Loucy (cell line): ENCODE results near the gene EXOSC6.

ENCODE experiments used
- CTCF ChIP-seq: fragments of 200-600 bp; sonication (generic); conservative IDR thresholded peaks from 2 replicates; pipeline ENCODE4 v1.5.1; 2014; ENCODE audit warnings: mild to moderate bottlenecking, antibody characterized with exemption, low read length
- EZH2phosphoT487 ChIP-seq: fragments of 200-600 bp; IDR thresholded peaks from 2 replicates; pipeline ENCODE4 v1.6.1; 2018; ENCODE audit warnings: antibody characterized with exemption, mild to moderate bottlenecking, moderate library complexity, borderline replicate concordance

GRCh38 chr16:70276392-70276791 is 24.7 kb upstream of the EXOSC6 start:
- TF ChIP-seq CTCF: no peak
- no peak for TF ChIP-seq EZH2phosphoT487
